Uterus (tissue), 2 donors: ENCODE data around the gene FAIM.

Experiments used
- CTCF ChIP-seq, 4 experiments: fragments of 200-600 bp in 2 of 4; fragments of 450-650 bp in 2 of 4; sonication (generic) in 2 of 4; IDR thresholded peaks; one replicate each; pipeline ENCODE4 v1.5.1; 2016 to 2019; ENCODE audit warnings: antibody characterized with exemption in 4 of 4, mild to moderate bottlenecking in 2 of 4, moderate library complexity in 1 of 4
- POLR2A ChIP-seq, 2 donors: fragments of 450-650 bp; IDR thresholded peaks; one replicate each; pipeline ENCODE4 v1.6.1; 2016; ENCODE audit warnings: antibody characterized with exemption in 2 of 2, mild to moderate bottlenecking in 1 of 2, moderate library complexity in 1 of 2

- TF ChIP-seq POLR2A (IDR thresholded peaks at IDR 0.05) (no peak), CTCF (IDR thresholded peaks at IDR 0.05) (no peak)
These were observed 6.9 kb downstream of the FAIM start for GRCh38 chr3:138615462-138615861.
